GM12875 (cell line): ENCODE results near the gene RAD1.

Experiments used
- H3K4me3 ChIP-seq: one replicate; pipeline ENCODE4 v1.5.1; 2011; ENCODE audit warnings: low read depth, low read length, control low read depth
- CTCF ChIP-seq: IDR thresholded peaks from 2 replicates; pipeline ENCODE4 v1.5.1; 2011; ENCODE audit warnings: low read depth, mild to moderate bottlenecking, control low read depth, inconsistent platforms, low read length, moderate library complexity, borderline replicate concordance; ENCODE audit not compliant: insufficient read depth

Gene RAD1

GRCh38 chr5:34857161-34857560 lies 58.1 kb downstream of the RAD1 start:
- TF ChIP-seq CTCF = no peak

More at GRCh38 chr5:34857161-34857560, 58.1 kb downstream of the RAD1 start:
- H3K4me3 ChIP-seq = no peak overlapping the region
